GM23338 (cell line): ENCODE measurements around the gene UIMC1. TPM values are rescaled to one million over a fixed set of nuclear protein-coding genes. Genes with fewer than 3 reads are reported as not detected.

Source experiments
- ATAC-seq: fragments of 200-7000 bp; cut with Tn5 transposase; 3 replicates; pipeline ENCODE4 v1.9.1; 2020
- DNase-seq: peaks from one replicate; pipeline ENCODE4 v3.0.0-alpha.2; 2015; ENCODE audit warnings: low spot score
- H2AFZ ChIP-seq: fragments of 200-600 bp; sonication (generic); 2 replicates; pipeline ENCODE4 v1.8.0; 2016; ENCODE audit warnings: antibody characterized with exemption, mild to moderate bottlenecking, moderate library complexity
- H3F3A ChIP-seq: fragments of 200-600 bp; sonication (generic); replicated peaks from 2 replicates; pipeline ENCODE4 v1.8.0; 2017; ENCODE audit warnings: antibody characterized with exemption, mixed run types, low read depth
- H3K27ac ChIP-seq: fragments of 200-600 bp; sonication (generic); 2 replicates; pipeline ENCODE4 v1.6.1; 2016; ENCODE audit warnings: low read depth
- H3K27me3 ChIP-seq: fragments of 200-600 bp; sonication (generic); 2 replicates; pipeline ENCODE4 v1.8.0; 2016; ENCODE audit warnings: mild to moderate bottlenecking, mixed run types, moderate library complexity; ENCODE audit not compliant: insufficient read depth
- H3K36me3 ChIP-seq: fragments of 200-600 bp; sonication (generic); 2 replicates; pipeline ENCODE4 v1.8.0; 2016; ENCODE audit warnings: mild to moderate bottlenecking; ENCODE audit not compliant: insufficient read depth
- H3K4me1 ChIP-seq: fragments of 200-600 bp; sonication (generic); 2 replicates; pipeline ENCODE4 v1.8.0; 2016; ENCODE audit warnings: mild to moderate bottlenecking, moderate library complexity; ENCODE audit not compliant: insufficient read depth
- H3K4me2 ChIP-seq: fragments of 200-600 bp; sonication (generic); 2 replicates; pipeline ENCODE4 v1.7.1; 2017; ENCODE audit warnings: mixed run types
- H3K4me3 ChIP-seq: fragments of 200-600 bp; sonication (generic); 2 replicates; pipeline ENCODE4 v1.6.1; 2016; ENCODE audit warnings: mixed run types
- H3K79me2 ChIP-seq: fragments of 200-600 bp; sonication (generic); replicated peaks from 2 replicates; pipeline ENCODE4 v1.8.0; 2017; ENCODE audit warnings: mild to moderate bottlenecking; ENCODE audit not compliant: insufficient read depth
- H3K9me2 ChIP-seq: fragments of 200-600 bp; sonication (generic); 2 replicates; pipeline ENCODE4 v1.8.0; 2017; ENCODE audit not compliant: insufficient read depth
- H4K20me1 ChIP-seq: fragments of 200-600 bp; sonication (generic); replicated peaks from 2 replicates; pipeline ENCODE4 v1.8.0; 2017; ENCODE audit warnings: mild to moderate bottlenecking; ENCODE audit not compliant: insufficient read depth
- H3K27ac Mint-ChIP-seq: 2 replicates; pipeline ENCODE4 v1.8.0; 2020; ENCODE audit warnings: inconsistent platforms, mild to moderate bottlenecking, moderate library complexity, mixed read lengths
- H3K27me3 Mint-ChIP-seq: 3 replicates; pipeline ENCODE4 v1.8.0; 2022; ENCODE audit warnings: low read depth, mild to moderate bottlenecking, moderate library complexity, mixed read lengths, inconsistent platforms; ENCODE audit not compliant: insufficient read depth, poor library complexity
- H3K36me3 Mint-ChIP-seq: 3 replicates; pipeline ENCODE4 v1.8.0; 2021; ENCODE audit warnings: low read depth, mild to moderate bottlenecking, inconsistent platforms, moderate library complexity, mixed read lengths
- H3K4me1 Mint-ChIP-seq: 3 replicates; pipeline ENCODE4 v1.8.0; 2020; ENCODE audit warnings: mild to moderate bottlenecking, inconsistent platforms, mixed read lengths
- H3K4me3 Mint-ChIP-seq: 3 replicates; pipeline ENCODE4 v1.8.0; 2021; ENCODE audit warnings: moderate library complexity, mild to moderate bottlenecking, inconsistent platforms, mixed read lengths
- H3K9me3 Mint-ChIP-seq: 3 replicates; pipeline ENCODE4 v1.8.0; 2020; ENCODE audit warnings: moderate library complexity, mild to moderate bottlenecking, inconsistent platforms, mixed read lengths
- CREB1 ChIP-seq: fragments of 250-450 bp; sonication (Bioruptor Pico); IDR thresholded peaks from 2 replicates; pipeline ENCODE4 v1.5.0; 2020; ENCODE audit warnings: low read depth, mild to moderate bottlenecking, moderate library complexity
- CTCF ChIP-seq, 2 experiments: fragments of 200-600 bp in 1 of 2; sonication (generic) in 1 of 2; conservative IDR thresholded peaks; 2 replicates each; pipeline versions ENCODE4 v1.5.1 to v1.6.1; 2016 to 2017; ENCODE audit warnings: antibody characterized with exemption in 2 of 2, low read depth in 2 of 2, mild to moderate bottlenecking in 2 of 2, moderate library complexity in 1 of 2
- EZH2 ChIP-seq: fragments of 200-600 bp; sonication (generic); IDR thresholded peaks from one replicate; pipeline ENCODE4 v1.8.0; 2017; ENCODE audit warnings: antibody characterized with exemption, mild to moderate bottlenecking, low read depth; ENCODE audit not compliant: unreplicated experiment
- EZH2phosphoT487 ChIP-seq: fragments of 200-600 bp; sonication (generic); IDR thresholded peaks from one replicate; pipeline ENCODE4 v1.8.1; 2018; ENCODE audit warnings: antibody characterized with exemption; ENCODE audit not compliant: unreplicated experiment
- JUNB ChIP-seq: IDR thresholded peaks from one replicate; pipeline ENCODE4 v1.6.1; 2016; ENCODE audit warnings: antibody characterized with exemption; ENCODE audit not compliant: unreplicated experiment
- NANOG ChIP-seq: IDR thresholded peaks from 2 replicates; pipeline ENCODE4 v1.6.1; 2016; ENCODE audit warnings: antibody characterized with exemption, borderline replicate concordance
- POLR2AphosphoS5 ChIP-seq: IDR thresholded peaks from 2 replicates; pipeline ENCODE4 v1.6.1; 2016; ENCODE audit warnings: antibody characterized with exemption, low read depth
- STAT1 ChIP-seq: IDR thresholded peaks from one replicate; pipeline ENCODE4 v1.6.1; 2016; ENCODE audit warnings: antibody characterized with exemption; ENCODE audit not compliant: unreplicated experiment
- ZNF114 ChIP-seq: fragments of 250-450 bp; sonication (Bioruptor Pico); IDR thresholded peaks from 2 replicates; pipeline ENCODE4 v1.5.0; 2020; ENCODE audit warnings: mild to moderate bottlenecking, moderate library complexity
- ZNF331 ChIP-seq: fragments of 250-450 bp; sonication (Bioruptor Pico); IDR thresholded peaks from 2 replicates; pipeline ENCODE4 v1.5.0; 2020; ENCODE audit warnings: low read depth, mild to moderate bottlenecking, moderate library complexity
- ZNF462 ChIP-seq: fragments of 250-450 bp; sonication (Bioruptor Pico); IDR thresholded peaks from 2 replicates; pipeline ENCODE4 v1.5.0; 2020; ENCODE audit warnings: mild to moderate bottlenecking, moderate library complexity
- polyA plus RNA-seq: library from polyadenylated mRNA; unstranded; fragments of >200 nt; fragmentation: Nextera tagmentation; extraction: Ambion mirVana; gene quantifications from 2 replicates; pipeline ENCODE4 v1.2.1, GENCODE V29; 2016
- total RNA-seq: library from RNA; depleted of rRNA; stranded (reverse); fragments of >200 nt; shearing (Covaris generic); gene quantifications from 2 replicates; pipeline ENCODE4 v1.2.3, GENCODE V29; 2014
- TF ChIP-seq, protein P1 (sequence below): IDR thresholded peaks from one replicate; pipeline ENCODE4 v1.6.1; 2018; ENCODE audit warnings: antibody characterized with exemption; ENCODE audit not compliant: unreplicated experiment
- TF ChIP-seq, protein P2 (sequence below): IDR thresholded peaks from 2 replicates; pipeline ENCODE4 v1.6.1; 2016; ENCODE audit warnings: antibody characterized with exemption

Gene UIMC1
- total and polyA plus RNA-seq, 2 experiments from 2014 or later: 36.4 to 40.1 TPM

- H3K27me3 Mint-ChIP-seq: no peaks in the 10 kb centered on the region
- TF ChIP-seq ZNF114 (CRISPR knock-in tag) (no peak), EZH2phosphoT487 (no peak), EZH2 (no peak), ZNF331 (CRISPR knock-in tag) (no peak), CTCF (conservative IDR thresholded peaks at IDR 0.05; ENCODE audit: low read depth in 2 of 2) (no peak), STAT1 (no peak), CREB1 (no peak), POLR2AphosphoS5 (no peak), ZNF462 (CRISPR knock-in tag) (no peak), NANOG (no peak), JUNB (no peak)
- TF ChIP-seq, protein P1, sequence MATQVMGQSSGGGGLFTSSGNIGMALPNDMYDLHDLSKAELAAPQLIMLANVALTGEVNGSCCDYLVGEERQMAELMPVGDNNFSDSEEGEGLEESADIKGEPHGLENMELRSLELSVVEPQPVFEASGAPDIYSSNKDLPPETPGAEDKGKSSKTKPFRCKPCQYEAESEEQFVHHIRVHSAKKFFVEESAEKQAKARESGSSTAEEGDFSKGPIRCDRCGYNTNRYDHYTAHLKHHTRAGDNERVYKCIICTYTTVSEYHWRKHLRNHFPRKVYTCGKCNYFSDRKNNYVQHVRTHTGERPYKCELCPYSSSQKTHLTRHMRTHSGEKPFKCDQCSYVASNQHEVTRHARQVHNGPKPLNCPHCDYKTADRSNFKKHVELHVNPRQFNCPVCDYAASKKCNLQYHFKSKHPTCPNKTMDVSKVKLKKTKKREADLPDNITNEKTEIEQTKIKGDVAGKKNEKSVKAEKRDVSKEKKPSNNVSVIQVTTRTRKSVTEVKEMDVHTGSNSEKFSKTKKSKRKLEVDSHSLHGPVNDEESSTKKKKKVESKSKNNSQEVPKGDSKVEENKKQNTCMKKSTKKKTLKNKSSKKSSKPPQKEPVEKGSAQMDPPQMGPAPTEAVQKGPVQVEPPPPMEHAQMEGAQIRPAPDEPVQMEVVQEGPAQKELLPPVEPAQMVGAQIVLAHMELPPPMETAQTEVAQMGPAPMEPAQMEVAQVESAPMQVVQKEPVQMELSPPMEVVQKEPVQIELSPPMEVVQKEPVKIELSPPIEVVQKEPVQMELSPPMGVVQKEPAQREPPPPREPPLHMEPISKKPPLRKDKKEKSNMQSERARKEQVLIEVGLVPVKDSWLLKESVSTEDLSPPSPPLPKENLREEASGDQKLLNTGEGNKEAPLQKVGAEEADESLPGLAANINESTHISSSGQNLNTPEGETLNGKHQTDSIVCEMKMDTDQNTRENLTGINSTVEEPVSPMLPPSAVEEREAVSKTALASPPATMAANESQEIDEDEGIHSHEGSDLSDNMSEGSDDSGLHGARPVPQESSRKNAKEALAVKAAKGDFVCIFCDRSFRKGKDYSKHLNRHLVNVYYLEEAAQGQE: no peak
- TF ChIP-seq, protein P2, sequence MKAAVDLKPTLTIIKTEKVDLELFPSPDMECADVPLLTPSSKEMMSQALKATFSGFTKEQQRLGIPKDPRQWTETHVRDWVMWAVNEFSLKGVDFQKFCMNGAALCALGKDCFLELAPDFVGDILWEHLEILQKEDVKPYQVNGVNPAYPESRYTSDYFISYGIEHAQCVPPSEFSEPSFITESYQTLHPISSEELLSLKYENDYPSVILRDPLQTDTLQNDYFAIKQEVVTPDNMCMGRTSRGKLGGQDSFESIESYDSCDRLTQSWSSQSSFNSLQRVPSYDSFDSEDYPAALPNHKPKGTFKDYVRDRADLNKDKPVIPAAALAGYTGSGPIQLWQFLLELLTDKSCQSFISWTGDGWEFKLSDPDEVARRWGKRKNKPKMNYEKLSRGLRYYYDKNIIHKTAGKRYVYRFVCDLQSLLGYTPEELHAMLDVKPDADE: no peak
Measured at GRCh38 chr5:177015156-177015555, 8.6 kb upstream of the UIMC1 start.

More at GRCh38 chr5:177015156-177015555, 8.6 kb upstream of the UIMC1 start:
- Histone ChIP-seq H4K20me1 (no peaks in the 10 kb centered on the region), H3F3A (no peaks in the 10 kb centered on the region), H3K4me3 (no peak overlapping the region), H3K36me3 (no peaks in the 10 kb centered on the region), H3K27ac (no peak overlapping the region), H2AFZ (no peak overlapping the region), H3K4me2 (no peak overlapping the region), H3K79me2 (no peaks in the 10 kb centered on the region), H3K9me2 (no peaks in the 10 kb centered on the region), H3K27me3 (no peaks in the 10 kb centered on the region), H3K4me1 (no peaks in the 10 kb centered on the region)
- no peak overlapping the region for H3K27ac Mint-ChIP-seq
- H3K4me3 Mint-ChIP-seq: no peak overlapping the region
- ATAC-seq (no peak), DNase-seq (no peak)
- H3K36me3 Mint-ChIP-seq: no peaks in the 10 kb centered on the region
- no peaks in the 10 kb centered on the region for H3K9me3 Mint-ChIP-seq
- peaks cover 2% of the 10 kb centered on the region; the same call in 1 of the 3 replicates for H3K4me1 Mint-ChIP-seq
